ENCODE results near the gene PRIM2. TPM values are rescaled to one million over a fixed set of nuclear protein-coding genes. Genes with fewer than 3 reads are reported as not detected.
A peak's percentile ranks its signal among the peaks of the same experiment; 100 is the strongest.
"Not testable (repeated sequence)": the region's sequence is repeated elsewhere in the genome, so short reads cannot be mapped to it uniquely, and the experiment has no call there.

The PRIM2 gene
- total RNA-seq, 1 experiment from 2014 or later: 132 TPM

DNA sequence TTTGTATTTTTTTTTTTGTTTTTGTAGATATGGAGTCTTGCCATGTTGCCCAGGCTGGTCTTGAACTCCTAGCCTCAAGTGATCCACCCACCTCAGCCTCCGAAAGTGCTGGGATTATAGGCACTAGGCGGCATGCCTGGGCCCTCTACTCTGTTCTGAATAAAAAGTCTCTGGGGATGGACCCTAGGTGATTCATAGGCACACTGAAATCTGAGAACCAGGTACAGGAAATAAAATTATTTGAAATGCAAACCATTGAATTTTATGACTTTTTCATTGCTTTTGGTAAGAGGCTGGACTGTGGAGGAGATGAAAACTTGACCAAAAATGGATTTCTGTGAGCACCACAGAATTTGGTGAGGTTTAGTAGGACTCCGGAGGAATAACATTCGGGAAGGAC lies 117.5 kb downstream of the PRIM2 start:
- no peak for DNase-seq (ENCODE audit: low spot score)
- in situ Hi-C loops (cut with HindIII; ENCODE audit: low sequenced_read_pairs): no loop called here

GRCh38 chr6:57435475-57436160 lies 118.2 kb downstream of the PRIM2 start:
- in situ Hi-C loops (cut with HindIII; ENCODE audit: low sequenced_read_pairs): no loop called here
- no peak for DNase-seq (ENCODE audit: low spot score)

DNA sequence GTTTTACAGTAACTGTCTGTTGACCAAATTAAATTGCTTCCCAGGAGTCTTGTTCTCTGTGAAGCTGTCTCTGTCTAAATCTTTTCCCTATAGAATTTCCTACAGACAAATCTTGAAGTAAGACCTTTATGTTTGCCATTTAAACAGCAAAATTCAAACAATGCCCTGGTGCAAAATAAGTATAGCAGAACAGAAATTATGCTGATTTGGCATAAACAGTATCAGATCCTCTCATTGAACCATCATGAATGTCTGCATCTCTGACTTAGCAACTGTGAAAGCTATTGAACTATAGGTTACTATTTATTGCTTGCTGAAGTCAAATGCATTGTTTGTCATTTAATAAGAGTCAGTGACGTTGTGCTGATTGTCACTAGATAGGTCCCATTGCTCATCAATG lies 123.3 kb downstream of the PRIM2 start:
- DNase-seq (ENCODE audit: low spot score); in situ Hi-C loops (cut with HindIII; ENCODE audit: low sequenced_read_pairs): not testable (repeated sequence)

- in situ Hi-C loops (cut with HindIII; ENCODE audit: low sequenced_read_pairs): not testable (repeated sequence)
Observed at GRCh38 chr6:57442133-57442532, 124.7 kb downstream of the PRIM2 start.

DNA sequence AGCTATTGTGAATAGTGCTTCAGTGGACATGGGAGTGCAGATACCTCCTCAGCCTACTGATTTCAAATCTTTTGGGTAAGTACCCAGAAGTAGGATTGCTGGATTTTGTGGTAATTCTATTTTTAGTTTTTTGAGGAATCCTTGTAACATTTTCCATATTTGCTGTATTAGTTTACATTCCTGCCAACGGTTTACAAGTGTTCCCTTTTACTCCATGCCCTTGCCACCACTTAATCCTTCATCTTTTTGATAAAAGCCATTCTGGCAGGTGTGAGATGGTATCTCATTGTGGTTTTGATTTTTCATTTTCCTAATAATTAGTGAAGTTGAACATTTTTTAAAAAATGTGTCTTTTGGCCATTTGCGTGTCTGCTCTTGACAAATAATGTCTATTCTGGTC lies 125.8 kb downstream of the PRIM2 start:
- DNase-seq (ENCODE audit: low spot score); in situ Hi-C loops (cut with HindIII; ENCODE audit: low sequenced_read_pairs): not testable (repeated sequence)

More at GRCh38 chr6:57442133-57442532, 124.7 kb downstream of the PRIM2 start:
- not testable (repeated sequence) for DNase-seq (ENCODE audit: low spot score)

- in situ Hi-C loops (cut with HindIII; ENCODE audit: low sequenced_read_pairs); DNase-seq (ENCODE audit: low spot score): not testable (repeated sequence)
Observed at GRCh38 chr6:57444787-57445186, 127.4 kb downstream of the PRIM2 start.

DNA sequence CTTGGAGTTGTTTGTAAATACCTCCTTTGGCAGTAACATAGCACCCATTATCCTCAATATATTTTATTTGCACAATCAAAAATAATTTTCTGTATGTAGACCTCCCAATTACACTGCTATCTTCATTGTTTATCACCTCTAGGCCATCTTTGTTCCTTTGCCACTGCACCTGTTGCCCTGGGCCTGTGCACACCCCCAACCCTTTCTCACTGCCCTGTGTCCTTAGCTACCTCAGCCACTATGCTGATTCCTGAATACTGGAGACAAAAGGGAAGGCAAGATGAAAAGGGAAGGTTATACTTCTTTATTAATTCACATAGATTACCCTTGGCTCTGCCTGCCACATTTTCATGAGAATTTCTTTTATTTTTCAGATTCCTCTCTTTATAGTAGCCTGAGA lies 127.9 kb downstream of the PRIM2 start:
- DNase-seq (ENCODE audit: low spot score); in situ Hi-C loops (cut with HindIII; ENCODE audit: low sequenced_read_pairs): not testable (repeated sequence)

- in situ Hi-C loops (cut with HindIII; ENCODE audit: low sequenced_read_pairs); DNase-seq (ENCODE audit: low spot score): not testable (repeated sequence)
Observed at GRCh38 chr6:57445790-57446468, 128.5 kb downstream of the PRIM2 start.

DNA sequence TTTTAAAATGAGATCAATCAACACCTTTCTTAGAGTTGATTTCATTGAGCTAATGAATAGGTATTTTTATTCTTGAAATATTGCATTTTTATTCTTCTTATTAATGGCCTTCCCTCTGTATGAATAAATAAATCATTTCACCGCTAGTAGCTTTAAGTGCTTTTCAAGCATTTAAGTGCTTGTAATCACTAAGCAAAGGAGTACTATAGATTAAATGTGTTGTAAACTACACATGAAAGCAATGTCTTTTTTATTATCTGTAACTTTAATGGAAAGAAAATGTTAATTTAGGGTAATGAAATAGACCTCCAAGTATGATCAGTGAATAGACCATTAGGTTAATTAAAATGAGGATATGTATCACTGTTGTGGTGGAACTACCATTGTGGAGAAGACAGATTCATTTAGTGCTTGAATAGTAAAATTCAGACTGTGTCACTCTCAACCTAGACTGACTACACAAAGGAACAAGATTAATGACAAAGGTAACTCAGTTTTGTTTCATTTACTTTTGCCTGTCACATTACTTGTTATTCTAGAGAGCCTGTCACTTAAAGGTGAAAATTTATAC lies 132.2 kb downstream of the PRIM2 start:
- in situ Hi-C loops (cut with HindIII; ENCODE audit: low sequenced_read_pairs); DNase-seq (ENCODE audit: low spot score): not testable (repeated sequence)

DNA sequence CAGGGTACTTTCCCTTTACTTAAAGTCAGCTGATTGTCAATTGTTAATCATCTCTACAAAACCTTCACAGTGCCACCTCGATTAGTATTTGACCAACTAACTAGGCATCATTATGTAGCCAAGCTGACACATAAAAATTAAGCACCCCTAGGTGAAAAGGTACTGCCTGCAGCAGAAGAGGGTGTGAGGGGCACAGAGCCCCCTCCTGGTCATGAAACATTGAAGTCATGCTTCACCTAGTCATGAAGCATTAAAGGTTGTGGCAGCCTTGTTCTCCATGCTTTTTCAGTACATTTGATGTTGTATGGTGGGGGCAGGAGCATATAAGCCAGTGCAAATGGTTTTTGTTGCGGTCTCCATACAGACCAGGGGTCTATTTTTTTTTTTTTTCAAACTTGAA lies 142.4 kb downstream of the PRIM2 start:
- DNase-seq (ENCODE audit: low spot score); in situ Hi-C loops (cut with HindIII; ENCODE audit: low sequenced_read_pairs): not testable (repeated sequence)

- DNase-seq (ENCODE audit: low spot score); in situ Hi-C loops (cut with HindIII; ENCODE audit: low sequenced_read_pairs): not testable (repeated sequence)
Observed at GRCh38 chr6:57461022-57461421, 143.6 kb downstream of the PRIM2 start.

DNA sequence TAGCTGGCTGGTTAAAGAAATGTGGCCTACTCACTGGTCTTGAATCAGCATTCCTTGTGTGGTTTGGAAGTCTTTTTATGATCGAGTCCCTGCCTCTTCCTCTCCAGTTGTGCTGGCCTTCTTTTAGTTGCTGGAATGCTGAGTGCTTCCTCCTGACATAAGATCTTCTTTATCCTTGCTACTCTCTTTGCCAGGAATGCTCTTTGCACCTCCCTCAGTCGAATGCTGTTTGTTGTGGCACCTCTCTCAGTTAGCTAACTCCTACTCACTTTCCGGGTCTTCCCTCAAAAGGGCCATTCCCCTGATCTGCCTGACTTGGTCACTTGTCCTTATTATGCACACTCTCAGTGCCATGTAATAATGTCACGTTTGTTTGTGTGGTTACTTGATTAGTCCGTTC lies 146.4 kb downstream of the PRIM2 start:
- in situ Hi-C loops (cut with HindIII; ENCODE audit: low sequenced_read_pairs); DNase-seq (ENCODE audit: low spot score): not testable (repeated sequence)

GRCh38 chr6:57465968-57466367 lies 148.5 kb downstream of the PRIM2 start:
- DNase-seq (ENCODE audit: low spot score); in situ Hi-C loops (cut with HindIII; ENCODE audit: low sequenced_read_pairs): not testable (repeated sequence)

DNA sequence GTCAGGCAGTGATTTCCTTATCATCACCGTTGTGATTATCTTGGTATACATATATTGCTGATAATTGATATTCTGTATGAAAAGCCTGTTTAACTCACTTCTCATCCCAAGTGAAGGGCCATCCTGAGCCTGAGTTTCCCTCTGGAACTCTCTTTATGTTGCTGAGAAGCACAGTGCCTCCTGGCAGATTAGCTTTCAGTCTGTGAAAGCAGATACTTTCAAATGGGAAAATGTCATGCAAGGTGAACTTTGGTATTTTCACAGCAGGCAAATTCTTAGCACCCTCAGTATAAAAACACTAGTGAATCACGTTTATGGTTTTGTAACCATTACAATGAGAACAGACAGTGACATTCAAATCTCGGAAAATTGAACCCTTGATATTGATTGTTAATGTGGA lies 151.6 kb downstream of the PRIM2 start:
- no peak for DNase-seq (ENCODE audit: low spot score)

DNA sequence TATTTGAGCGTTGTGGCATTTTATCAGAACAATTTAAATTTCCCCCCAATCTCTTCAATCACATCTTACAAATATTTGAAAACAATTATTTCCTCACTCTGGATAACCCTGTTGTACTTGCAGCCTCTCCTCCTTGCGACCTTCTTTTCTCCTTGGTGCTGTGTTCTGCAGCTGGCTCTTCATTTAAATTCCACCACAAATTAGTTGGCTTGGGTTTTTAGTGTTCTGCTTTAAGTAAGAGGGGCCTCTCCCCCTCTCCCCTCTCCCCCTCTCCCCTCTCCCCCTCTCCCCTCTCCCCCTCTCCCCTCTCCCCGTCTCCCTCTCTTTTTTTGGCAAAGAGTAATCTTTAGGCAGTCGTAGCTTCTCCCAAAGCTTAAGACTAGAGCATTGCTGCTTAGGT lies 152.7 kb downstream of the PRIM2 start:
- DNase-seq (ENCODE audit: low spot score); in situ Hi-C loops (cut with HindIII; ENCODE audit: low sequenced_read_pairs): not testable (repeated sequence)

More for the DNA sequence above, 151.6 kb downstream of the PRIM2 start:
- in situ Hi-C loops (cut with HindIII; ENCODE audit: low sequenced_read_pairs): no loop called here

GRCh38 chr6:57471314-57471864 lies 154.0 kb downstream of the PRIM2 start:
- in situ Hi-C loops (cut with HindIII; ENCODE audit: low sequenced_read_pairs): not testable (repeated sequence)

DNA sequence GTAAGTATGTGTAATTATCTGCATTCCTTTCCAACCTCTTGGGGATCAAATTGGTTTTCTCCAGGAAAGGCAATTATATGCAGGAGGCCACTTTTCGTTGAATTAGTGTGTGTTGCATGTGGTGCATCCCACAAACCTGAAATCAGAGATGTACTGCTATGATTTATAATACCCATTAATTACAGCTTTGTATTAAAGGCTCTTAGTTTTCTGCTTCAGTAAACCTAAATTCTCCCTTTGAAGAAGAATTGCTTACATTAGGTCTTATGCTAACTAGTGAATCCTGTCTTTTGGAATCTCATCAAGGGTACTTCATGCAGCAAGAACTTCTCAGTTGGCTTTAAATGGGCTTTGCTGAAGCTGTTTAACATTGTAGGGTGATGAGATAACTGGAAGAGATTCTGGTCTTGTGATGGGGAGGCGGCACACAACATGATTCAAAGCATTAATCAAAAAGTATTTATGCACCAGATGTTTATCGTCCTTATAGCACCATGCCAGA lies 155.5 kb downstream of the PRIM2 start:
- peak; percentile 44 for DNase-seq (ENCODE audit: low spot score)
- in situ Hi-C loops (cut with HindIII; ENCODE audit: low sequenced_read_pairs): not testable (repeated sequence)

More at GRCh38 chr6:57471314-57471864, 154.0 kb downstream of the PRIM2 start:
- not testable (repeated sequence) for DNase-seq (ENCODE audit: low spot score)

DNA sequence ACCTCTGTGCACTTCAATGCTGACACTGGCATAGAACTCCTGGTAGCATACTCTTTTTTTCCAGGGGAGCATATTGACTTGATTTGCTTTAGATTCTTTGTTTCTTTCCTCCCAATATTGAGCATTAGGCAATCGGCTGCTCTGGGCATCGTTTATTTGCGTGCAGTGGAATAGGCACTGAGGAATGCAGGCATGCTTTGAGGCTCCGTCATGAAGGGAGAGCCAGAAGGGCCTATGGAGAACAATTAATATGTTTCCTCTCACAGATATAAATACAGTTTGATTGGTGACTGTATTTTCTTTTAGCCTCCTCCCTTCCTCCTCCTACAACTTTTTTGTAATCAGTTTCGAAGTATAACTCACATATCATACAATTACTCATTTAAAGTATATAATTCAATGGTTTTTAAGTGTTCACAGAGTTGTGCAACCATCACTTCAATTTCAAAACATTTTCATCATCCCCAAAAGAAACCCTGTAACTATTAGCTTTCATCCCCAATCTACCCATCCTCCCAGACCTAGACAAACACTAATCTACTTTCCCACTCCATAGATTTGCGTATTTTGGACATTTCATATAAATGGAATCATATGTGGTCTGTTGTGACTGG lies 157.5 kb downstream of the PRIM2 start:
- in situ Hi-C loops (cut with HindIII; ENCODE audit: low sequenced_read_pairs); DNase-seq (ENCODE audit: low spot score): not testable (repeated sequence)

- DNase-seq (ENCODE audit: low spot score); in situ Hi-C loops (cut with HindIII; ENCODE audit: low sequenced_read_pairs): not testable (repeated sequence)
Observed at GRCh38 chr6:57475656-57476055, 158.2 kb downstream of the PRIM2 start.
